K562 (cell line): ENCODE results near the gene URGCP. TPM values are rescaled to one million over a fixed set of nuclear protein-coding genes. Genes with fewer than 3 reads are reported as not detected.
A peak's percentile ranks its signal among the peaks of the same experiment; 100 is the strongest.

Experiments
- CHCHD3 ChIP-seq: fragments of 250-450 bp; sonication (Bioruptor Pico); IDR thresholded peaks from 2 replicates; pipeline ENCODE4 v2.1.2; 2022; ENCODE audit warnings: mild to moderate bottlenecking
- HDAC2 ChIP-seq: fragments of 450-650 bp; IDR thresholded peaks from 2 replicates; pipeline ENCODE4 v1.6.1; 2016; ENCODE audit warnings: mild to moderate bottlenecking
- KLF1 ChIP-seq: fragments of 450-650 bp; IDR thresholded peaks from 2 replicates; pipeline ENCODE4 v1.6.1; 2016; ENCODE audit warnings: missing genetic modification characterization, missing compliant biosample characterization
- KLF6 ChIP-seq: fragments of 250-450 bp; sonication (Bioruptor Pico); IDR thresholded peaks from 2 replicates; pipeline ENCODE4 v1.4.0; 2020; ENCODE audit warnings: mild to moderate bottlenecking, moderate library complexity, borderline replicate concordance
- MEIS2 ChIP-seq: fragments of 450-650 bp; IDR thresholded peaks from 2 replicates; pipeline ENCODE4 v1.6.1; 2014; ENCODE audit warnings: mild to moderate bottlenecking; ENCODE audit not compliant: partially characterized antibody
- TAL1 ChIP-seq: fragments of 450-650 bp; IDR thresholded peaks from 2 replicates; pipeline ENCODE4 v1.6.1; 2016; ENCODE audit warnings: mild to moderate bottlenecking
- THRAP3 ChIP-seq: fragments of 450-650 bp; IDR thresholded peaks from 2 replicates; pipeline ENCODE4 v1.6.1; 2016; ENCODE audit warnings: mild to moderate bottlenecking, inconsistent platforms, borderline replicate concordance
- polyA plus RNA-seq, 8 experiments: library from polyadenylated mRNA; depleted of rRNA in 4 of 8; stranded (reverse) in 5 of 8; unstranded in 3 of 8; fragments of >200 nt; fragmentation: Nextera tagmentation in 2 of 8; fragmentation: Illumina TruSeq in 1 of 8; extraction: Ambion mirVana in 2 of 8; extraction: Trizol in 1 of 8; gene quantifications; 2 replicates each; pipeline versions ENCODE4 v1.2.1 to v1.2.3, GENCODE V29; 2011 to 2014; ENCODE audit warnings: inconsistent platforms in 1 of 8, missing spikeins in 1 of 8
- total RNA-seq, 7 experiments: library from RNA; depleted of rRNA in 6 of 7; stranded (reverse); fragments of >200 nt in 6 of 7; fragmentation: Illumina TruSeq in 2 of 7; extraction: Trizol in 2 of 7; gene quantifications; 2 replicates each; pipeline versions ENCODE4 v1.2.1 to v1.2.3, GENCODE V29; 2011 to 2021; ENCODE audit warnings: low replicate concordance in 1 of 7
- TF ChIP-seq, protein P1 (sequence below): sonication (generic); formaldehyde crosslinking; IDR thresholded peaks from 2 replicates; pipeline ENCODE4 v1.8.0; 2023; ENCODE audit warnings: mild to moderate bottlenecking, missing genetic modification reagents
- TF ChIP-seq, protein P2 (sequence below): IDR thresholded peaks from 2 replicates; pipeline ENCODE4 v1.6.1; 2011; ENCODE audit warnings: borderline replicate concordance, low read depth, mild to moderate bottlenecking, moderate library complexity, low read length; ENCODE audit not compliant: insufficient read depth, poor library complexity, severe bottlenecking
- TF ChIP-seq, protein P3 (sequence below), 2 experiments: IDR thresholded peaks; 2 replicates each; pipeline ENCODE4 v1.6.1; 2012; ENCODE audit warnings: improper control_type of control experiment in 2 of 2, low read depth in 2 of 2, low read length in 2 of 2, borderline replicate concordance in 1 of 2
- TF ChIP-seq, protein P4 (sequence below): sonication (generic); formaldehyde crosslinking; IDR thresholded peaks from 2 replicates; pipeline ENCODE4 v1.5.0; 2020; ENCODE audit warnings: missing genetic modification reagents
- TF ChIP-seq, protein P5 (sequence below): fragments of 250-450 bp; sonication (Bioruptor Pico); IDR thresholded peaks from 2 replicates; pipeline ENCODE4 v1.8.0; 2022; ENCODE audit warnings: inconsistent platforms
- TF ChIP-seq, protein P6 (sequence below): fragments of 250-450 bp; sonication (Bioruptor Pico); IDR thresholded peaks from 2 replicates; pipeline ENCODE4 v1.9.0; 2021; ENCODE audit warnings: mild to moderate bottlenecking

The URGCP gene
- total and polyA plus RNA-seq, 9 of the 15 experiments (the other 6 are each of a cell fraction or from before 2014, with no cell fraction given): 1.7 to 25.8 (median 12.5) TPM

DNA sequence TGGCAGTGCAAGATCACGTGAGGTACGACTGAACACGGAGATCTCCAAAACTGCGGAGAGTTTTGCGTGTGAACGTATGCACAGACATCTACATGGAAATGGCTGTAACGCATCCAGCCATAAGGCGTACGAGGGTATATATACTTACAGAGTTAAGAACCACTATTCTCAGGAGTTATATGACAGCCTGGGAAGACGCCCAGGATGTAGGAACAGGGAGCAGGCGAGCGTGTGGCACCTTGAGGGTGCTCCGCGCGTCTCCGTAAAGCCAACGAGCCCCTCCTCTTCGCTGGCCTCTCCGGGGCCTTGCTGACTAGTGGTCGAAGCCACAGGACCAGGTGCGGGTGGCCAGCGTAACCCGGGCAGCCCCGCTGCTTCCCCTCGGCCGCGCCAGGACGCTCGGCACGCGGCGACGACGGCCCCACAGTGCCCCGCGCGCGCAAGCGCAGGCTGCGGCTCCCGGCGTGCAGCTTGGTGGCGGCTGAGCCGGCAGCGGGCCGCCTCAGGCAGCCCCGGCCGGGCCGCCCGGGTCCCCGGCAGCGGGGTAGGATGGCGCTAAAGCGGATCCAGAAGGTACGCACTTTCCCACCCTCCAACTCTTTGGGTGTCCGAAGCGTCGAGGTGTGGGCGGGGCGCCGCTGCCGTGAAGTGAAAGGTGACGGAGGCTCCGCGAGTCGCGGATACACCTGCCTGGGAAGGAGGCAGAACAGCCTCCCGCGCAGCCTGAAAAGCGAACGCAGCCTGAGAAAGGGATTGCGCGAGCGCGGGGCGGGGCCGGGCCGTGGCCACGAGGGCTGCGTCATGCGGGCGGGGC, 19.8 kb upstream of the URGCP start, which contains the start of gene UBE2D4 (continued):
- TF ChIP-seq, protein P1, sequence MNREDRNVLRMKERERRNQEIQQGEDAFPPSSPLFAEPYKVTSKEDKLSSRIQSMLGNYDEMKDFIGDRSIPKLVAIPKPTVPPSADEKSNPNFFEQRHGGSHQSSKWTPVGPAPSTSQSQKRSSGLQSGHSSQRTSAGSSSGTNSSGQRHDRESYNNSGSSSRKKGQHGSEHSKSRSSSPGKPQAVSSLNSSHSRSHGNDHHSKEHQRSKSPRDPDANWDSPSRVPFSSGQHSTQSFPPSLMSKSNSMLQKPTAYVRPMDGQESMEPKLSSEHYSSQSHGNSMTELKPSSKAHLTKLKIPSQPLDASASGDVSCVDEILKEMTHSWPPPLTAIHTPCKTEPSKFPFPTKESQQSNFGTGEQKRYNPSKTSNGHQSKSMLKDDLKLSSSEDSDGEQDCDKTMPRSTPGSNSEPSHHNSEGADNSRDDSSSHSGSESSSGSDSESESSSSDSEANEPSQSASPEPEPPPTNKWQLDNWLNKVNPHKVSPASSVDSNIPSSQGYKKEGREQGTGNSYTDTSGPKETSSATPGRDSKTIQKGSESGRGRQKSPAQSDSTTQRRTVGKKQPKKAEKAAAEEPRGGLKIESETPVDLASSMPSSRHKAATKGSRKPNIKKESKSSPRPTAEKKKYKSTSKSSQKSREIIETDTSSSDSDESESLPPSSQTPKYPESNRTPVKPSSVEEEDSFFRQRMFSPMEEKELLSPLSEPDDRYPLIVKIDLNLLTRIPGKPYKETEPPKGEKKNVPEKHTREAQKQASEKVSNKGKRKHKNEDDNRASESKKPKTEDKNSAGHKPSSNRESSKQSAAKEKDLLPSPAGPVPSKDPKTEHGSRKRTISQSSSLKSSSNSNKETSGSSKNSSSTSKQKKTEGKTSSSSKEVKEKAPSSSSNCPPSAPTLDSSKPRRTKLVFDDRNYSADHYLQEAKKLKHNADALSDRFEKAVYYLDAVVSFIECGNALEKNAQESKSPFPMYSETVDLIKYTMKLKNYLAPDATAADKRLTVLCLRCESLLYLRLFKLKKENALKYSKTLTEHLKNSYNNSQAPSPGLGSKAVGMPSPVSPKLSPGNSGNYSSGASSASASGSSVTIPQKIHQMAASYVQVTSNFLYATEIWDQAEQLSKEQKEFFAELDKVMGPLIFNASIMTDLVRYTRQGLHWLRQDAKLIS (CRISPR knock-in tag): peak; percentile 93
- TF ChIP-seq TAL1 (no peak), HDAC2 (0 out of 2 replicates have a peak, but pooled peaks have one; percentile 8), MEIS2 (peak; percentile 69), KLF6 (no peak; the same call in 1 of the 2 replicates), CHCHD3 (CRISPR knock-in tag) (0 out of 2 replicates have a peak, but pooled peaks have one; percentile 50), KLF1 (peak; percentile 83), THRAP3 (no peak)
- TF ChIP-seq, protein P2, sequence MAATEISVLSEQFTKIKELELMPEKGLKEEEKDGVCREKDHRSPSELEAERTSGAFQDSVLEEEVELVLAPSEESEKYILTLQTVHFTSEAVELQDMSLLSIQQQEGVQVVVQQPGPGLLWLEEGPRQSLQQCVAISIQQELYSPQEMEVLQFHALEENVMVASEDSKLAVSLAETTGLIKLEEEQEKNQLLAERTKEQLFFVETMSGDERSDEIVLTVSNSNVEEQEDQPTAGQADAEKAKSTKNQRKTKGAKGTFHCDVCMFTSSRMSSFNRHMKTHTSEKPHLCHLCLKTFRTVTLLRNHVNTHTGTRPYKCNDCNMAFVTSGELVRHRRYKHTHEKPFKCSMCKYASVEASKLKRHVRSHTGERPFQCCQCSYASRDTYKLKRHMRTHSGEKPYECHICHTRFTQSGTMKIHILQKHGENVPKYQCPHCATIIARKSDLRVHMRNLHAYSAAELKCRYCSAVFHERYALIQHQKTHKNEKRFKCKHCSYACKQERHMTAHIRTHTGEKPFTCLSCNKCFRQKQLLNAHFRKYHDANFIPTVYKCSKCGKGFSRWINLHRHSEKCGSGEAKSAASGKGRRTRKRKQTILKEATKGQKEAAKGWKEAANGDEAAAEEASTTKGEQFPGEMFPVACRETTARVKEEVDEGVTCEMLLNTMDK: no peak
- TF ChIP-seq, protein P3, sequence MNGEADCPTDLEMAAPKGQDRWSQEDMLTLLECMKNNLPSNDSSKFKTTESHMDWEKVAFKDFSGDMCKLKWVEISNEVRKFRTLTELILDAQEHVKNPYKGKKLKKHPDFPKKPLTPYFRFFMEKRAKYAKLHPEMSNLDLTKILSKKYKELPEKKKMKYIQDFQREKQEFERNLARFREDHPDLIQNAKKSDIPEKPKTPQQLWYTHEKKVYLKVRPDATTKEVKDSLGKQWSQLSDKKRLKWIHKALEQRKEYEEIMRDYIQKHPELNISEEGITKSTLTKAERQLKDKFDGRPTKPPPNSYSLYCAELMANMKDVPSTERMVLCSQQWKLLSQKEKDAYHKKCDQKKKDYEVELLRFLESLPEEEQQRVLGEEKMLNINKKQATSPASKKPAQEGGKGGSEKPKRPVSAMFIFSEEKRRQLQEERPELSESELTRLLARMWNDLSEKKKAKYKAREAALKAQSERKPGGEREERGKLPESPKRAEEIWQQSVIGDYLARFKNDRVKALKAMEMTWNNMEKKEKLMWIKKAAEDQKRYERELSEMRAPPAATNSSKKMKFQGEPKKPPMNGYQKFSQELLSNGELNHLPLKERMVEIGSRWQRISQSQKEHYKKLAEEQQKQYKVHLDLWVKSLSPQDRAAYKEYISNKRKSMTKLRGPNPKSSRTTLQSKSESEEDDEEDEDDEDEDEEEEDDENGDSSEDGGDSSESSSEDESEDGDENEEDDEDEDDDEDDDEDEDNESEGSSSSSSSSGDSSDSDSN (IDR thresholded peaks at IDR 0.05; ENCODE audit: borderline replicate concordance in 1 of 2, low read depth in 2 of 2, low read length in 2 of 2): peak; percentile 78 to 89; a peak in 3 of 4 replicates
- TF ChIP-seq, protein P4, sequence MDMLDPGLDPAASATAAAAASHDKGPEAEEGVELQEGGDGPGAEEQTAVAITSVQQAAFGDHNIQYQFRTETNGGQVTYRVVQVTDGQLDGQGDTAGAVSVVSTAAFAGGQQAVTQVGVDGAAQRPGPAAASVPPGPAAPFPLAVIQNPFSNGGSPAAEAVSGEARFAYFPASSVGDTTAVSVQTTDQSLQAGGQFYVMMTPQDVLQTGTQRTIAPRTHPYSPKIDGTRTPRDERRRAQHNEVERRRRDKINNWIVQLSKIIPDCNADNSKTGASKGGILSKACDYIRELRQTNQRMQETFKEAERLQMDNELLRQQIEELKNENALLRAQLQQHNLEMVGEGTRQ (CRISPR knock-in tag): peak; percentile 88
- TF ChIP-seq, protein P5, sequence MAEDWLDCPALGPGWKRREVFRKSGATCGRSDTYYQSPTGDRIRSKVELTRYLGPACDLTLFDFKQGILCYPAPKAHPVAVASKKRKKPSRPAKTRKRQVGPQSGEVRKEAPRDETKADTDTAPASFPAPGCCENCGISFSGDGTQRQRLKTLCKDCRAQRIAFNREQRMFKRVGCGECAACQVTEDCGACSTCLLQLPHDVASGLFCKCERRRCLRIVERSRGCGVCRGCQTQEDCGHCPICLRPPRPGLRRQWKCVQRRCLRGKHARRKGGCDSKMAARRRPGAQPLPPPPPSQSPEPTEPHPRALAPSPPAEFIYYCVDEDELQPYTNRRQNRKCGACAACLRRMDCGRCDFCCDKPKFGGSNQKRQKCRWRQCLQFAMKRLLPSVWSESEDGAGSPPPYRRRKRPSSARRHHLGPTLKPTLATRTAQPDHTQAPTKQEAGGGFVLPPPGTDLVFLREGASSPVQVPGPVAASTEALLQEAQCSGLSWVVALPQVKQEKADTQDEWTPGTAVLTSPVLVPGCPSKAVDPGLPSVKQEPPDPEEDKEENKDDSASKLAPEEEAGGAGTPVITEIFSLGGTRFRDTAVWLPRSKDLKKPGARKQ (CRISPR knock-in tag): no peak
- TF ChIP-seq, protein P6, sequence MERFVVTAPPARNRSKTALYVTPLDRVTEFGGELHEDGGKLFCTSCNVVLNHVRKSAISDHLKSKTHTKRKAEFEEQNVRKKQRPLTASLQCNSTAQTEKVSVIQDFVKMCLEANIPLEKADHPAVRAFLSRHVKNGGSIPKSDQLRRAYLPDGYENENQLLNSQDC: peak; percentile 73; the same call in 1 of the 2 replicates
